Activated CD8-positive, alpha-beta memory T cell treated with anti-CD3 and anti-CD28 coated beads, Interleukin-2, amount 50 U/mL, for 48 hours (primary cell): Measurements from ENCODE around the gene CAPN7.

ENCODE experiments used
- DNase-seq: peaks from one replicate; pipeline ENCODE4 v3.0.0-alpha.2; 2020

The CAPN7 gene

GRCh38 chr3:15301761-15302160 is 95.7 kb downstream of the CAPN7 start:
- DNase-seq: no peak
